K562 (cell line): ENCODE data around the gene NFIC. TPM values are rescaled to one million over a fixed set of nuclear protein-coding genes. Genes with fewer than 3 reads are reported as not detected.
A peak's percentile ranks its signal among the peaks of the same experiment; 100 is the strongest.

ENCODE experiments used
- ATF6 ChIP-seq: sonication (generic); formaldehyde crosslinking; IDR thresholded peaks from 2 replicates; pipeline ENCODE4 v1.4.0; 2020; ENCODE audit warnings: mild to moderate bottlenecking, missing genetic modification reagents
- CBFA2T2 ChIP-seq: fragments of 450-650 bp; conservative IDR thresholded peaks from 2 replicates; pipeline ENCODE4 v1.6.1; 2017; ENCODE audit warnings: mild to moderate bottlenecking
- CBX1 ChIP-seq: sonication (generic); IDR thresholded peaks from 2 replicates; pipeline ENCODE4 v1.6.1; 2016; ENCODE audit warnings: antibody characterized with exemption, low read depth, mild to moderate bottlenecking
- CHAMP1 ChIP-seq: fragments of 450-650 bp; IDR thresholded peaks from 2 replicates; pipeline ENCODE4 v1.6.1; 2016; ENCODE audit warnings: mild to moderate bottlenecking
- CHD1 ChIP-seq: fragments of 200-600 bp; sonication (generic); IDR thresholded peaks from one replicate; pipeline ENCODE4 v1.6.1; 2012; ENCODE audit warnings: mild to moderate bottlenecking, moderate library complexity, low read length, inconsistent platforms
- CTCFL ChIP-seq: IDR thresholded peaks from 2 replicates; pipeline ENCODE4 v1.6.1; 2011; ENCODE audit warnings: borderline replicate concordance, low read depth, mild to moderate bottlenecking, moderate library complexity, low read length; ENCODE audit not compliant: insufficient read depth, poor library complexity, severe bottlenecking
- DEAF1 ChIP-seq: fragments of 450-650 bp; formaldehyde crosslinking; IDR thresholded peaks from 2 replicates; pipeline ENCODE4 v1.4.0; 2020; ENCODE audit warnings: mild to moderate bottlenecking, moderate library complexity
- FIP1L1 ChIP-seq: fragments of 200-400 bp; formaldehyde crosslinking; IDR thresholded peaks from 2 replicates; pipeline ENCODE4 v1.6.1; 2018; ENCODE audit warnings: mild to moderate bottlenecking, low read depth, low read length; ENCODE audit not compliant: poor library complexity, severe bottlenecking
- HOMEZ ChIP-seq: fragments of 250-450 bp; sonication (Bioruptor Pico); IDR thresholded peaks from 2 replicates; pipeline ENCODE4 v1.4.0; 2020; ENCODE audit warnings: mild to moderate bottlenecking, moderate library complexity
- RBBP5 ChIP-seq: fragments of 200-600 bp; sonication (generic); IDR thresholded peaks from 2 replicates; pipeline ENCODE4 v1.6.1; 2012; ENCODE audit warnings: borderline replicate concordance, mild to moderate bottlenecking, low read length, control low read depth, inconsistent platforms; ENCODE audit not compliant: insufficient read depth, poor library complexity, severe bottlenecking
- RBM15 ChIP-seq: fragments of 200-400 bp; formaldehyde crosslinking; IDR thresholded peaks from 2 replicates; pipeline ENCODE4 v1.6.1; 2018; ENCODE audit warnings: mild to moderate bottlenecking, low read length, moderate library complexity; ENCODE audit not compliant: insufficient read depth
- ZNF174 ChIP-seq: fragments of 250-450 bp; sonication (Bioruptor Pico); IDR thresholded peaks from 2 replicates; pipeline ENCODE4 v1.4.0; 2020; ENCODE audit warnings: mild to moderate bottlenecking
- ZNF655 ChIP-seq: fragments of 250-450 bp; sonication (Bioruptor Pico); IDR thresholded peaks from 2 replicates; pipeline ENCODE4 v1.5.0; 2021
- ZNF707 ChIP-seq: fragments of 250-450 bp; sonication (Bioruptor Pico); conservative IDR thresholded peaks from 2 replicates; pipeline ENCODE4 v1.8.0; 2022; ENCODE audit warnings: inconsistent platforms, mild to moderate bottlenecking, moderate library complexity
- polyA plus RNA-seq, 8 experiments: library from polyadenylated mRNA; depleted of rRNA in 4 of 8; stranded (reverse) in 5 of 8; unstranded in 3 of 8; fragments of >200 nt; fragmentation: Nextera tagmentation in 2 of 8; fragmentation: Illumina TruSeq in 1 of 8; extraction: Ambion mirVana in 2 of 8; extraction: Trizol in 1 of 8; gene quantifications; 2 replicates each; pipeline versions ENCODE4 v1.2.1 to v1.2.3, GENCODE V29; 2011 to 2014; ENCODE audit warnings: inconsistent platforms in 1 of 8, missing spikeins in 1 of 8
- total RNA-seq, 7 experiments: library from RNA; depleted of rRNA in 6 of 7; stranded (reverse); fragments of >200 nt in 6 of 7; fragmentation: Illumina TruSeq in 2 of 7; extraction: Trizol in 2 of 7; gene quantifications; 2 replicates each; pipeline versions ENCODE4 v1.2.1 to v1.2.3, GENCODE V29; 2011 to 2021; ENCODE audit warnings: low replicate concordance in 1 of 7

NFIC gene
- total and polyA plus RNA-seq, 9 of the 15 experiments (the other 6 are each of a cell fraction or from before 2014, with no cell fraction given): 0.71 to 62.1 (median 6.9) TPM

- TF ChIP-seq CTCFL (no peak), ZNF655 (CRISPR knock-in tag) (no peak), CBX1 (peak; percentile 95), FIP1L1 (peak; percentile 31), RBM15 (no peak), CHAMP1 (no peak), CHD1 (no peak), HOMEZ (no peak), ATF6 (CRISPR knock-in tag) (no peak), CBFA2T2 (no peak), ZNF174 (CRISPR knock-in tag) (no peak), DEAF1 (CRISPR knock-in tag) (no peak), RBBP5 (peak; percentile 68), ZNF707 (CRISPR knock-in tag) (no peak)
Measured at GRCh38 chr19:3434630-3435553, 68.5 kb downstream of the NFIC start (continued).
